GM21717 (cell line): ENCODE measurements around the gene BPIFB3.

Experiments used
- ATAC-seq: cut with Tn5 transposase; IDR thresholded peaks from one replicate; pipeline ENCODE4 v1.9.1; 2021; ENCODE audit warnings: mild to moderate bottlenecking, moderate library complexity; ENCODE audit not compliant: unreplicated experiment

The BPIFB3 gene

GRCh38 chr20:33053291-33054106, at the start of gene BPIFB3:
Gene BPIFB3 (plus strand): TSS chr20:33053903. CDS start chr20:33055436, 1,533 bp downstream.
- ATAC-seq = no peak

GRCh38 chr20:33004141-33004751, 49.5 kb upstream of the BPIFB3 start, which contains the start of gene SUN5:
Gene SUN5 (minus strand): TSS chr20:33004433. CDS start chr20:33004340, 93 bp downstream.
- no peak for ATAC-seq

- ATAC-seq = no peak
Measured at GRCh38 chr20:33005132-33005566, 48.6 kb upstream of the BPIFB3 start.

GRCh38 chr20:33005908-33006775, 47.6 kb upstream of the BPIFB3 start:
- ATAC-seq = no peak

- no peak for ATAC-seq
Measured at GRCh38 chr20:33006776-33007375, 46.8 kb upstream of the BPIFB3 start.

- no peak for ATAC-seq
Measured at GRCh38 chr20:33007376-33008335, 46.0 kb upstream of the BPIFB3 start, which contains the start of gene BPIFB2. Gene BPIFB2 (plus strand): TSS chr20:33007704. CDS start chr20:33008575, 871 bp downstream.

GRCh38 chr20:33008336-33009213, 45.1 kb upstream of the BPIFB3 start:
- no peak for ATAC-seq

GRCh38 chr20:33009214-33010132, 44.2 kb upstream of the BPIFB3 start:
- ATAC-seq = no peak

- ATAC-seq = no peak
Measured at GRCh38 chr20:33010133-33010504, 43.6 kb upstream of the BPIFB3 start.

- no peak for ATAC-seq
Measured at GRCh38 chr20:33010674-33011449, 42.8 kb upstream of the BPIFB3 start.

GRCh38 chr20:33012327-33013189, 41.1 kb upstream of the BPIFB3 start:
- no peak for ATAC-seq

GRCh38 chr20:33013701-33014326, 39.9 kb upstream of the BPIFB3 start:
- ATAC-seq = no peak

- ATAC-seq = no peak
Measured at GRCh38 chr20:33014336-33015113, 39.2 kb upstream of the BPIFB3 start.

- ATAC-seq = no peak
Measured at GRCh38 chr20:33015114-33015484, 38.6 kb upstream of the BPIFB3 start.
